ENCODE data around the gene SNX1.
"Not testable (repeated sequence)": the region's sequence is repeated elsewhere in the genome, so short reads cannot be mapped to it uniquely, and the experiment has no call there.

- not testable (repeated sequence) for TF ChIP-seq CTCF, POLR2A (IDR thresholded peaks at IDR 0.05)
These were observed 14.4 kb downstream of the SNX1 start for GRCh38 chr15:64110108-64110701.
